Activated T-helper 1 cell treated with anti-CD3 and anti-CD28 coated beads, Interleukin-12 subunit alpha, Interleukin-12 subunit beta, Interleukin-2, Interleukin-4 antibody, amounts not matched to agents 30 ng/mL and 10 ng/mL and 1 ng/mL, durations not matched to agents 14 hours and 24 hours and 36 hours (primary cell): ENCODE measurements around the gene SERPINA5. TPM values are rescaled to one million over a fixed set of nuclear protein-coding genes. Genes with fewer than 3 reads are reported as not detected.

Experiments
- DNase-seq: peaks from one replicate; pipeline ENCODE4 v3.0.0; 2021; ENCODE audit warnings: low spot score
- H3K27ac Mint-ChIP-seq: one replicate; pipeline ENCODE4 v1.8.0; 2021; ENCODE audit warnings: mild to moderate bottlenecking, mixed read lengths
- H3K27me3 Mint-ChIP-seq: one replicate; pipeline ENCODE4 v1.8.0; 2022; ENCODE audit warnings: mild to moderate bottlenecking, moderate library complexity, mixed read lengths; ENCODE audit not compliant: insufficient read depth
- H3K36me3 Mint-ChIP-seq: one replicate; pipeline ENCODE4 v1.8.0; 2021; ENCODE audit warnings: low read depth, mixed read lengths
- H3K4me1 Mint-ChIP-seq: one replicate; pipeline ENCODE4 v1.8.0; 2021; ENCODE audit warnings: low read depth, mixed read lengths
- H3K4me3 Mint-ChIP-seq: one replicate; pipeline ENCODE4 v1.8.0; 2021; ENCODE audit warnings: mild to moderate bottlenecking, moderate library complexity, mixed read lengths
- H3K9me3 Mint-ChIP-seq: one replicate; pipeline ENCODE4 v1.8.0; 2021; ENCODE audit warnings: mixed read lengths
- intact Hi-C: fragments of 100-400 bp; cut with micrococcal nuclease; formaldehyde crosslinking; loops from one replicate; pipeline ENCODE4 v1.15.1; 2024
- total RNA-seq: library from RNA; stranded (reverse); gene quantifications from 2 replicates; pipeline ENCODE4 v1.2.3, GENCODE V29; 2022

SERPINA5 gene
- total RNA-seq, 1 donor from 2014 or later: not detected

DNA sequence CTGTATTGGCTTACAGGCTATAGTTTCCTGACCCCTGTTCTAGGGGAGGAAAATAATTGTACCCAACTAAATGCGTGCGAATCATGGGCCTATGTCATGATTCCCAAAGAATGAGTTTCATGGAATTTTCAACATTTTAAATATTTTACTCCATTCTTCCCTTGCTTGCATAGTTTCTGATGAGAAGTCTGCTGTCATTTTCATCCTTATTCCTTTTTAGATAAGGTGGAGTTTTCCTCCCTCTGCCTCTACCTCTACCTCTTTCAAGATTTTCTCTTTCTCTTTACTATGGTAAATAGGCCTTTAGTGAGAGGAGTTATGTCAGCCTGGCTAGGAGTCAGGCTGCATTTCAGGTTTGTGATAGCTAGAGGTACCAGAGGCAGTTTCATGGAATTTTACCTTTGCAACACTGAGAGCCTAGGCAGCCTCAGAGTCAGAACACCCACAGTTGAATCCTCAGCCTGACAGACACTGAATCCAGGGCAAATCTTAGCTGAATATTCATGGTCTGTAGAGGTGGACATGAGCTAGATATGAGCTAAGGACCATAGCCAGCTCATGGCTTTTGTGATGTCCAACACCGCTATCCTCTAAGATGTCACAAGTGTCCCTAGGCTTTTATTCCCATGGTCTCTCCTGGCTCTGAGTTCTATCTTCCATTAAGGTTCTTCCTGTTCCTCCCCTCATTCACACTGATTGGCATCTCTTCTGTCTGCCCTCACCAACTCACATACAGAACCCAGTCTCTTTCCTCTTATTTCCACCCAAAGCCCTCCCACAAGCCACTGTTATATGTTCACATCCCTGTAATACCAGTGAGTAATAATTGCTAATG is 37.0 kb downstream of the SERPINA5 start:
- no peaks in the 10 kb centered on the region for H3K36me3 Mint-ChIP-seq
- H3K27ac Mint-ChIP-seq: no peak overlapping the region
- H3K4me3 Mint-ChIP-seq: no peak overlapping the region
- H3K27me3 Mint-ChIP-seq: no peaks in the 10 kb centered on the region
- H3K4me1 Mint-ChIP-seq: no peaks in the 10 kb centered on the region
- H3K9me3 Mint-ChIP-seq: peaks cover 18% of the 10 kb centered on the region
- DNase-seq: no peak
- intact Hi-C loops: no loop called here

DNA sequence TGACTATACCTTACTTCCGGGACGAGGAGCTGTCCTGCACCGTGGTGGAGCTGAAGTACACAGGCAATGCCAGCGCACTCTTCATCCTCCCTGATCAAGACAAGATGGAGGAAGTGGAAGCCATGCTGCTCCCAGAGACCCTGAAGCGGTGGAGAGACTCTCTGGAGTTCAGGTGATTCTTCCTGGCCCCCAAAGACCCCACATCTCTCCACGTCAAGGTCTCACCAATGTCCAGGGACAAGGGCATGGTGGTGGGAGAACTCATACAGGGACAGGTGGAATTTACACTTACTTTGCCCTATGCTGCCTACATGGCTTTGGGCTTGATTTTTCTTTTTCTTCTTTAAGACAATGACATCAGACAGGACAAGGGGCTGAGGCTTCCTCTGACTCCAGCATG is 38.1 kb downstream of the SERPINA5 start:
- H3K27ac Mint-ChIP-seq: no peak overlapping the region
- no peak overlapping the region for H3K4me3 Mint-ChIP-seq
- intact Hi-C loops: no loop called here
- peaks cover 18% of the 10 kb centered on the region for H3K9me3 Mint-ChIP-seq
- no peaks in the 10 kb centered on the region for H3K27me3 Mint-ChIP-seq
- DNase-seq: no peak
- H3K36me3 Mint-ChIP-seq: no peaks in the 10 kb centered on the region
- no peaks in the 10 kb centered on the region for H3K4me1 Mint-ChIP-seq

DNA sequence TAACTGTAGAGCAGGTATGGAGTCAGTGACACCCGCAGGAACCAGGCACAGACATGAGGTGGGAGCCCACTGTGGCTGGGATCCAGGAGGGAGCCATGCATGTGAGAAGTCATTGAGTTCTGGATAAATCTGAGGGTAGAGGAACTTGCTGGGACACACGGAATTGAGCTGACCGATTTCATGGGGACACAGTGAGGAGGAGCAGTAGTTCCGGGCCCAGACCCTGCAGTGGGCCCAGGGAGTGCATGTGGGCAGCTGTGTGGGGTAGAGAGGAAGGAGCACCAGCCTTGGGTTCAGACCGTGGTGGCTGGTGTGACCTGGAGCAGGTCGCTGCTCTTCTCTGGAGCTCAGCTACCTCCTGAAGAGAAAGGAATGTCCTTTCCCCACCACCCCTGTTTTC is 39.4 kb downstream of the SERPINA5 start:
- Mint-ChIP-seq H3K4me3 (no peak overlapping the region), H3K27ac (no peak overlapping the region), H3K9me3 (peaks cover 18% of the 10 kb centered on the region), H3K4me1 (no peaks in the 10 kb centered on the region), H3K36me3 (no peaks in the 10 kb centered on the region), H3K27me3 (no peaks in the 10 kb centered on the region)
- DNase-seq: no peak
- intact Hi-C loops: no loop called here

DNA sequence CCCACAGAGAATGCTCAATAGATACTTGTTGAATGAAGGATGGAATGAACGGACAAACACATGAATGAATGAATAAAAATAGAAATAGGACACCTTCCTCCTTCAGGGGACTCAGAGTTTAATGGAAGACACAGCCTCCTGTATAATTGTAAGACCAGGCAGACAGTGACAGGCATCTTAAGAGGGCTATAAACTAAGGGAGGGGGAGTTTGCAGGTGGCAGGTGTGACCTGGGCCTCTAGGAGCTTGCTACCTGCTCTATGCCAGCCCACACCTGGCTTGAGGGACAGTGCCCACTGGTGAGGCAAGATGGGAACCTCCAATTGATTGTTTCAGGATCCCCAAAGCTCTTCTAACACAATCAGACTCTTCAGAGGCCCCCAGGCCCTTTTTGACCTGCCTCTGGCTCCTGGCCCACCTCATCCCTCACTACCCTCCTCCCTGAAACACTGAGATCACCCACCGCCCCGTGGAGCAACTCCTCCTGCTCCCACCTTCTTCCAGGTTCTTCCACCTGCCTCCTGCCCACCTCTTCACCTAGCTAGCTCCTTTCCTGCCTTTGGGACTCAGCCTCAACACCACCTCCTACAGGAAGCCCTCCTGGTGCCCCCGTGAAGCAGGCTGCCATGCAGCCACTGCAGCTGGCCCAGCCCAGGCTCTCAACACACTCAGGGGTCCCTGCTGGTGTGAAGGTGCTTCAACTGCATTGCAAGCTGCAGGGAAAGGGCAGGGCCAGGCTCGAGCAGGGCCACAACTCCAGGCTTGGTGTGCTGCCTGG is 40.3 kb downstream of the SERPINA5 start:
- H3K27me3 Mint-ChIP-seq: no peaks in the 10 kb centered on the region
- no peak for DNase-seq
- peaks cover 18% of the 10 kb centered on the region for H3K9me3 Mint-ChIP-seq
- H3K36me3 Mint-ChIP-seq: no peaks in the 10 kb centered on the region
- no peak overlapping the region for H3K27ac Mint-ChIP-seq
- intact Hi-C loops: no loop called here
- H3K4me1 Mint-ChIP-seq: no peaks in the 10 kb centered on the region
- no peak overlapping the region for H3K4me3 Mint-ChIP-seq

DNA sequence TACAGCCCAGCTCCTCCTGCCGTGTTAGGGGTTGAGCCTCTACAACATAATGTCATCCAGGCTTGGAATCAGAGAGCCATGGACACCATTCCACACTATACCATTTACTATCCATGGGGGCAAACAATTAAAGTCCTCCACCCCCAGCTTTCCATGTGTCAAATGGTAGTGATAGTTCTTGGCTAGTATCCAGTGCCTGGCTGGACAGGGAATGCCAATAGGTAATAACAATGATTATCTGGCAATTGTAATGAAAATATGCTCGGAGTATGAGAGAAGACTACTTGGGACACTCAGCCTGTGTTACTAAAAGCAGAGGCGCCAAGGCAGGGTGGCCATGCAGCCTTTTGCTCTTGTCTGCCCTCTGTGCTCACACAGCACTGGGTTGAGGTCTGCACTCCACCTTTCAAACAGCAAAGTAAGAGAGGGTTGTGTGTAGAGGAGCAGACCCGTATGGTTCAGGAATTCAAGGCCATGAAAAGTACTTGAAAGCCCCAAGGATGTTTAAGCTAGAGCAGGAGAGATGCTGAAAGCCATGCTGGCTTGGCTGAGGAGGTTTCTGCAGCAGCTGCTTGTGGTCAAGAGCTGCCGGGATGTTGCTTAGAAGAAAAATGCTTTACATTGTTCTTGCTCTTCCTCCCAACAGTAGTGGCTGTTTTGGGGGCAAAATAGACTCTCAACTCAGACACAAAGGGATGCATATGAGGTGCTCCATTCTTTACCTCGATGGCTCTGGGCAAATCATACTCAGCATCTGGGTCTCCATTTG is 41.6 kb downstream of the SERPINA5 start:
- DNase-seq: no peak
- no peaks in the 10 kb centered on the region for H3K27me3 Mint-ChIP-seq
- no peak overlapping the region for H3K27ac Mint-ChIP-seq
- no peak overlapping the region for H3K4me3 Mint-ChIP-seq
- intact Hi-C loops: no loop called here
- no peaks in the 10 kb centered on the region for H3K4me1 Mint-ChIP-seq
- no peaks in the 10 kb centered on the region for H3K36me3 Mint-ChIP-seq
- peaks cover 10% of the 10 kb centered on the region for H3K9me3 Mint-ChIP-seq

DNA sequence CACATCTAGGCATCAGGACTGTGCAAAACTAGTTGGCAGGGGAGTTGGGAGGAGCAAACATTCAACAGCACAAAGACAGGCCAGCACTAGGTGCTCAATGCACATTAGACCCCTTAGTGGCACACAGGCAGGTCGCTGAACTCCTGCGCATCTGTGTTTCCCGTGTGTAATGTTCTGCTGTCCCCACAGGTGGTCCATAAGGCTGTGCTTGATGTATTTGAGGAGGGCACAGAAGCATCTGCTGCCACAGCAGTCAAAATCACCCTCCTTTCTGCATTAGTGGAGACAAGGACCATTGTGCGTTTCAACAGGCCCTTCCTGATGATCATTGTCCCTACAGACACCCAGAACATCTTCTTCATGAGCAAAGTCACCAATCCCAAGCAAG is 42.2 kb downstream of the SERPINA5 start:
- no peak overlapping the region for H3K27ac Mint-ChIP-seq
- DNase-seq: no peak
- no peaks in the 10 kb centered on the region for H3K4me1 Mint-ChIP-seq
- intact Hi-C loops: no loop called here
- H3K9me3 Mint-ChIP-seq: peaks cover 7% of the 10 kb centered on the region
- H3K4me3 Mint-ChIP-seq: no peak overlapping the region
- no peaks in the 10 kb centered on the region for H3K36me3 Mint-ChIP-seq
- H3K27me3 Mint-ChIP-seq: no peaks in the 10 kb centered on the region

DNA sequence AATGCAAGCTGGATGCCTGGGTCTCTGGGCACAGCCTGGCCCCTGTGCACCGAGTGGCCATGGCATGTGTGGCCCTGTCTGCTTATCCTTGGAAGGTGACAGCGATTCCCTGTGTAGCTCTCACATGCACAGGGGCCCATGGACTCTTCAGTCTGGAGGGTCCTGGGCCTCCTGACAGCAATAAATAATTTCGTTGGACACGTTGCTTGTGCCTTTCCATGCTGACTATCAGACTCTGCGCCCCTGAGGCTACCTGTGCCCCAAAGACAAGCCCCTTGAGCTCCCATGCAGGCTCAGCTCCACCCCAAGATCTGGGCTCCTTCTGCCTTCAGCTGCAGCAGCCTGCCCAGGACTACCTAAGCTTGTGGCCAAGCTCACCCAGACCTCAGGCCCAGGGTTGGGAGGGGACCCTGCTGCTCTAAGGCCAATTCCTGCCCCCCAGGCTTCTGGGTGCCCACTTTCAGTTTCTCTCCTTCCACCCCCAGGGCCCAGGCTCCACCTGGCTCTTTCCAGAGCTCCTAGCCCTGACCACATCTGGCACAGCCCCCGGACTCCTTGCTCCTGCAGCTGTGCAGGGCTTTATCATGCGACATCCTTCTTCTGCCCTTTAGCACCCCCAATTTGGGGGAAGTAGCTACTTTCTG is 42.8 kb downstream of the SERPINA5 start:
- Mint-ChIP-seq H3K4me1 (no peaks in the 10 kb centered on the region), H3K9me3 (peaks cover 2% of the 10 kb centered on the region), H3K4me3 (no peak overlapping the region), H3K27me3 (no peaks in the 10 kb centered on the region), H3K27ac (no peak overlapping the region), H3K36me3 (no peaks in the 10 kb centered on the region)
- intact Hi-C loops: no loop called here
- no peak for DNase-seq

DNA sequence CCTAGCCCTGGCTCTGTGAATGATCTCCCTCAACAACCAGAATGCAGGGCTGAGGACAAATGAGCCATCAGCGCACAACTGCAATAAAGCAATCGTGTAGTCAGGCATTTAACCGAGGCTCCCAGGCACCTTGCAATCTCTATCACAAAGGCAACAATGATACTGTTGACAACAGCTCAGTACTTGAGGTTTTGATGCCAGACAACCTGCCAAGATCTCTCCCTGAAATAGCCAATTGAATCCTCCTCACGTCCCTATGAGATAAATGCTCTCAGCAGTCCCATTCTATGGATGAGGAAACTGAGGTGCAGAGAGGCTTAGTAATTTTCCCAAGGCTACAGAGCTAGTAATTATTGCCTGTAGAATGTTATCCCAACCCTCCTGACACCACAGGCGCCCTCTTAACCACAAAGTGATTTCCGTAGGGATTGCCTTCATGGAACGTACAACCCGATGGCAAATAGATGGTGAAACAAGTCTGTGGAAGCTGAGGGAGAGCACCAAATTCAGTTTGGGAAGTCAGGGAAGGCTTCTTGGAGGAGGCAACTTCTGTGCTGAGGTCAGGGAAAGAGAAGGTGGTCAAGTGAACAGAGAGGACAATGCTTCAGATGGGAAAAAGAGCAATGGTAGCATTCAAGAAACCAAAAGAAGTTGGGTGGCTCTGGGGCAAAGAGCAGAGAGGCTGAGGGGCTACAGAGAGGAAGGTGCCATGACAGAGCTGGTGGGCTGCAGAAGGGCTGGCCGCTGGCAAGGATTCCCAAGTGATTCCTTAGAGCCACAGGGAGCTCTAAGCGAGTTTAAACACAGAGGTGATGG is 43.5 kb downstream of the SERPINA5 start:
- Mint-ChIP-seq H3K9me3 (no peaks in the 10 kb centered on the region), H3K27ac (no peak overlapping the region), H3K36me3 (no peaks in the 10 kb centered on the region), H3K4me1 (no peaks in the 10 kb centered on the region), H3K27me3 (no peaks in the 10 kb centered on the region), H3K4me3 (no peak overlapping the region)
- DNase-seq: no peak
- intact Hi-C loops: no loop called here

DNA sequence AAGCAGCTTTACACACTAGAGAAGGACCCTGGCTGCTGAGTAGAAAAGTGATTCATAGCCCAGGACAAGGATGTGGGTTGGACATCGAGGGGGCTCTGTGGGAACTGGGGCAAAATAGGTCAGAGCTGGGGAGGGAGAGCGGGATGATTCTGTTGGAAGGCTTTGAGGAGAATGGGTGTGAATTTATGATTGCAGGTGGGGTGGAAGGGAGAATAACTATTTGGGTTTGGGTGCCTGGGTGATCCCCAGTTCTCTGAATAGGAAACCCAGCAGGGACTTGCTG is 44.1 kb downstream of the SERPINA5 start:
- no peak overlapping the region for H3K27ac Mint-ChIP-seq
- DNase-seq: no peak
- intact Hi-C loops: no loop called here
- no peaks in the 10 kb centered on the region for H3K4me1 Mint-ChIP-seq
- H3K4me3 Mint-ChIP-seq: no peak overlapping the region
- no peaks in the 10 kb centered on the region for H3K36me3 Mint-ChIP-seq
- no peaks in the 10 kb centered on the region for H3K27me3 Mint-ChIP-seq
- H3K9me3 Mint-ChIP-seq: no peaks in the 10 kb centered on the region

DNA sequence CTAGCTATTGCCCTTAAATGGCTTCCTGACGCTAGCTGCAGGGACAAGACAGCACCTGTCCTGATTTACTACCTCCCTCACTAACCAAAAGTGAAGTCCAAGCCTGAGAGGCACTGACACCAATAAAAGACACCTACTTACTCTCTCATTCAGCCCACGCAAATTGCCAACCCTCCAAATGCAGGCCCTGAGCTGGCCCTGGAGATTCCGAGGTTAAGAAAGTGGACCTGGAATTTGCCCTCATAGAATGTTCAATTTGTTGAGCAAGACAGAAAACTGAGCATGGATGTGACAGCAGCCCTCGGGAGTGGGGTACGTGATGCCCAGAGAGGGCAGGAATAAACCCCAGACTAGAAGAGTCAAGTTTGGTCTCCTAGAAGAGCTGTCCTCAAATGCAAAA is 47.4 kb downstream of the SERPINA5 start:
- intact Hi-C loops: no loop called here
- Mint-ChIP-seq H3K4me3 (no peak overlapping the region), H3K27ac (no peak overlapping the region), H3K36me3 (no peaks in the 10 kb centered on the region), H3K4me1 (no peaks in the 10 kb centered on the region), H3K27me3 (no peaks in the 10 kb centered on the region), H3K9me3 (no peaks in the 10 kb centered on the region)
- DNase-seq: no peak

DNA sequence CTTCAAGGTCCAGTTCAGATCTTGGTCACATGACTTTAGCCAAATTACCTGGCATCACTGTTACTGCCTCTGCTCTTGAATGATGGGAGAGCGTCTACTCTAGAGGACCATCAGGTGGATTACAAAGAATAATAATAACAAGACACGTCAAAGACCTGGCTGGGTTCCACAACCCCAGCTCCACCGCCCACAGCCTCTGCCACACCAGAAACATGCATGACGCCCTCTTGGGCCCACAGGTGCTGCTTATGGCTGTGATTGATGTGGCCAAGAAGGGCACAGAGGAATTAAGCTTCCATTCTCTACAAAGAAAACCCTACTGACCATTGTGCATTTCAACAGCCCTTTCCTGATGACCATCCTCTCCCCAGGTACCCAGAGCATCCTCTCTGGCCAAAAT is 49.2 kb downstream of the SERPINA5 start:
- intact Hi-C loops: no loop called here
- no peaks in the 10 kb centered on the region for H3K36me3 Mint-ChIP-seq
- H3K27me3 Mint-ChIP-seq: no peaks in the 10 kb centered on the region
- no peaks in the 10 kb centered on the region for H3K4me1 Mint-ChIP-seq
- no peak overlapping the region for H3K27ac Mint-ChIP-seq
- no peaks in the 10 kb centered on the region for H3K9me3 Mint-ChIP-seq
- DNase-seq: no peak
- H3K4me3 Mint-ChIP-seq: no peak overlapping the region

DNA sequence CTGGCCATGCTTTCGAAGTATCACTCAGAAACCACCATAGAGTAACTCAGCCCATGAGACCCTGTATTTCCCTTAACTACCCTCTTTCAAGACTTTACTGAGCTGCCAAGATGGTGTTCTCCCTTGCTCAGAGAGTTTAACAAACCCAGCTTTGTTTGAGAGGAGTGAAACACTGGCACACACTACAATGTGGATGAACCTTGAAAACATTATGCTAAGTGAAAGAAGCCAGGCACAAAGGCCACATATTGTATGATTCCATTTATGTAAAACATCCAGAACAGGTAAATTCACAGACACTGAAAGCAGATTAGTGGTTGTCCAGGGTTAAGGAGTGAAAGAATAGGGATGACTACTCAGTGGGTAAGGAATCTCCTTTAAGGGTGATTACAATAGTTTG is 49.8 kb downstream of the SERPINA5 start:
- no peaks in the 10 kb centered on the region for H3K4me1 Mint-ChIP-seq
- H3K9me3 Mint-ChIP-seq: no peaks in the 10 kb centered on the region
- no peaks in the 10 kb centered on the region for H3K27me3 Mint-ChIP-seq
- intact Hi-C loops: no loop called here
- H3K27ac Mint-ChIP-seq: no peak overlapping the region
- no peaks in the 10 kb centered on the region for H3K36me3 Mint-ChIP-seq
- no peak overlapping the region for H3K4me3 Mint-ChIP-seq
- DNase-seq: no peak
